AG04450 (cell line): Measurements from ENCODE around the gene BPHL. TPM values are rescaled to one million over a fixed set of nuclear protein-coding genes. Genes with fewer than 3 reads are reported as not detected.
"Not testable (repeated sequence)": the region's sequence is repeated elsewhere in the genome, so short reads cannot be mapped to it uniquely, and the experiment has no call there.

Source experiments
- CTCF ChIA-PET: fragments of 300-600, 350-600 bp; formaldehyde crosslinking; extraction: SDS; loops from one replicate; lab custom pipeline; 2022; ENCODE audit warnings: antibody characterized with exemption, inconsistent platforms; lab: Charles Lee
- POLR2A ChIA-PET: fragments of 350-600 bp; formaldehyde crosslinking; extraction: SDS; loops from one replicate; lab custom pipeline; 2021; ENCODE audit warnings: antibody characterized with exemption, inconsistent platforms; lab: Yijun Ruan, JAX
- DNase-seq: peaks from one replicate; pipeline ENCODE4 v3.0.0-alpha.2; 2011; ENCODE audit warnings: low read depth, low spot score
- H3K27ac ChIP-seq: one replicate; pipeline ENCODE4 v1.5.1; 2012; ENCODE audit warnings: low read depth, low read length, control low read depth
- H3K27me3 ChIP-seq: one replicate; pipeline ENCODE4 v1.6.0; 2012; ENCODE audit warnings: low read length; ENCODE audit not compliant: control insufficient read depth, insufficient read depth
- H3K4me3 ChIP-seq: 2 replicates; pipeline ENCODE4 v1.5.1; 2011; ENCODE audit warnings: mild to moderate bottlenecking, low read depth, low read length, control low read depth
- H3K9me3 ChIP-seq: 2 replicates; pipeline ENCODE4 v1.5.1; 2012; ENCODE audit warnings: low read length; ENCODE audit not compliant: control insufficient read depth, insufficient read depth
- polyA plus RNA-seq: library from polyadenylated mRNA; depleted of rRNA; stranded (reverse); fragments of >200 nt; gene quantifications from 2 replicates; pipeline ENCODE4 v1.2.3, GENCODE V29; 2011
- TF ChIP-seq, protein P1 (sequence below): IDR thresholded peaks from 2 replicates; pipeline ENCODE4 v1.5.1; 2011; ENCODE audit warnings: low read depth, low read length, control low read depth, inconsistent platforms

The BPHL gene
- polyA plus RNA-seq, 1 experiment: 24.4 TPM

DNA sequence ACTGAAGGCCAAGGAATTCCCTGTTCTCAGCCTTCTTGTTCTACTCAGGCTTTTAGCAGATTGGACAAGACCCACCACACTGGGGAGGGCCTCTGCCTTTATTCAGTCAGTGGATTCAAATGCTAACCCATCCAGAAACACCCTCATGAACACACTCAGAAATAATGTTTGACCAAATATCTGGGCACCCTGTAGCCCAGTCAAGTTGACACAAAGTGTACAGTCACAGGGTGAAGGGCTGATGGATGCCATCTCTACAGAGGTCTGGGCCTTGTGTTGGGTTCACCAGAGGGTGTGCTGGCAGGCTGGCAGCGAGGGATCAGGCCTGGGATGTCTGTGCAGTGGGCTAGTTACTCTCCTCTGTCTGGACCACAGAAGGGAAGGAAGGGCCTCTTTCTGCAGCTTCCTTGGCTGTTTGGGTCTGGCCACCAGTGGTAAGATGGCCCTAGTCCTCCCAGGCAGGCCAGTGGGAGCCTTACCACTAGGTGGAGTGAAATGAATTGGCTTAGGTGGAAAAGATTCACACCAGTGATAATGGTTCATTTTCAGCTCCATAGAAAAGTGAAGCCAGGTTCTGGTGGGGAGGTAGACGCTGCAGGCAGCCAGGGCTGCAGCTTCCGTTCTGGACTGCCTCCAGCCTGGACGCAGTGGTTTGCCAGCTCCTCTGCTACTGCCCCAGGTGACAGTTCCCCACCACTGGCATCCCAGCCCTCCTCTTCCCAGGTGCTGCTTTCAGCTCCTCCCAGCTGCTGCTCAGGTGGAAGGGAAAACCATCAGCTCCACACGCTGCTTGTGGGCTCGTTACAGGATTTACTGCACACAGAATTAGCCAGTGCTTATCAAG is 29.6 kb downstream of the BPHL start:
- no peaks in the 10 kb centered on the region for H3K27me3 ChIP-seq
- TF ChIP-seq, protein P1, sequence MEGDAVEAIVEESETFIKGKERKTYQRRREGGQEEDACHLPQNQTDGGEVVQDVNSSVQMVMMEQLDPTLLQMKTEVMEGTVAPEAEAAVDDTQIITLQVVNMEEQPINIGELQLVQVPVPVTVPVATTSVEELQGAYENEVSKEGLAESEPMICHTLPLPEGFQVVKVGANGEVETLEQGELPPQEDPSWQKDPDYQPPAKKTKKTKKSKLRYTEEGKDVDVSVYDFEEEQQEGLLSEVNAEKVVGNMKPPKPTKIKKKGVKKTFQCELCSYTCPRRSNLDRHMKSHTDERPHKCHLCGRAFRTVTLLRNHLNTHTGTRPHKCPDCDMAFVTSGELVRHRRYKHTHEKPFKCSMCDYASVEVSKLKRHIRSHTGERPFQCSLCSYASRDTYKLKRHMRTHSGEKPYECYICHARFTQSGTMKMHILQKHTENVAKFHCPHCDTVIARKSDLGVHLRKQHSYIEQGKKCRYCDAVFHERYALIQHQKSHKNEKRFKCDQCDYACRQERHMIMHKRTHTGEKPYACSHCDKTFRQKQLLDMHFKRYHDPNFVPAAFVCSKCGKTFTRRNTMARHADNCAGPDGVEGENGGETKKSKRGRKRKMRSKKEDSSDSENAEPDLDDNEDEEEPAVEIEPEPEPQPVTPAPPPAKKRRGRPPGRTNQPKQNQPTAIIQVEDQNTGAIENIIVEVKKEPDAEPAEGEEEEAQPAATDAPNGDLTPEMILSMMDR: no peak
- CTCF ChIA-PET: no interaction called here
- H3K4me3 ChIP-seq: no peak overlapping the region
- DNase-seq: no peak
- POLR2A ChIA-PET: interaction anchor here (1.0 kb wide), 1 partner anchor 9 kb away, joined by 3 read pairs; the partner anchor contains the start of gene TUBB2A
- H3K9me3 ChIP-seq: peaks cover 3% of the 10 kb centered on the region
- H3K27ac ChIP-seq: no peak overlapping the region

DNA sequence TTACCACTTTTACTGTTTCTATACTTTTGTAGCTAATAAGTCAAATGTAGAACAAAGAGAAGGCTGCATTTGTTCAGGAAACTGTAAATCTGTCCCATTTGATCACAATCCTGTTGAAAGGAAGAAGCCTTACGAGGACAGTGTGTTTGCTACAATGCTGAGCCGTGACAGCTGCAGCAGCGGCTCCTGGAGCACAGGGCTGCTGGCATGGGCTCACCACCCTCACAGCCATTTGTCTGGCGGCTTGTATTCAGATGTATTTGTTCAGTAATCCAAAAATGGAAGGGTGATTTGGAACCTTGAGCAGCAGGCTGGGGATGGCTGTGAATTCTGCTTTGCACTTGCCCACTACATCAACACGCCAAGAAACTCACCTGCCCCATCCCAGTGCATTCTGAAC is 33.2 kb downstream of the BPHL start:
- CTCF ChIA-PET: no interaction called here
- POLR2A ChIA-PET: no interaction called here
- H3K9me3 ChIP-seq: peaks cover 3% of the 10 kb centered on the region

DNA sequence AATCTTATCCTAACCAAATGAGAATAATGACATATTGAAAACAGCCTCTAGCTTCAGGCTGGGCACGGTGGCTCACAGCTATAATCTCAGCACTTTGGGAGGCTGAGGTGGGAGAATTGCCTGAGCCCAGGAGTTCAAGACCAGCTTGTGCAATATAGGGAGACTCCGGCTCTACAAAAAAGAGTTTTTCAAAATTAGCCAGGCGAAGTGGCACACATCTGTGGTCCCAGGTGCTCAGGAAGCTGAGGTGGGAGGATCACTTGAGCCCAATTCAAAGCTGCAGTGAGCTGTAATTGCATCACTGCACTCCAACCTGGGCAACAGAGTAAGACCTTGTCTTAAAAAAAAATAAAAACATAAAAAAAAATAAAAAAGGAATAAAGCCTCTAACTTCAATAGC is 34.2 kb downstream of the BPHL start:
- H3K27ac ChIP-seq: no peak overlapping the region
- TF ChIP-seq, protein P1: no peak
- ChIA-PET POLR2A (no interaction called here), CTCF (interaction anchor here (0.6 to 1.2 kb wide), 2 partner anchors 27 to 165 kb away, joined by 3 read pairs; no protein-coding TSS in a partner anchor)
- H3K27me3 ChIP-seq: no peaks in the 10 kb centered on the region
- peaks cover 3% of the 10 kb centered on the region for H3K9me3 ChIP-seq
- DNase-seq: no peak
- H3K4me3 ChIP-seq: no peak overlapping the region

More for the DNA sequence above, 33.2 kb downstream of the BPHL start:
- H3K27ac ChIP-seq: no peak overlapping the region
- H3K27me3 ChIP-seq: no peaks in the 10 kb centered on the region
- H3K4me3 ChIP-seq: no peak overlapping the region
- TF ChIP-seq, protein P1: no peak
- DNase-seq: no peak

GRCh38 chr6:3155416-3155815 is 36.9 kb downstream of the BPHL start:
- H3K27me3 ChIP-seq, H3K9me3 ChIP-seq, DNase-seq, H3K27ac ChIP-seq, CTCF ChIA-PET, POLR2A ChIA-PET: not testable (repeated sequence)
- peak overlapping the region; percentile 10; the same call in 1 of the 2 replicates for H3K4me3 ChIP-seq

DNA sequence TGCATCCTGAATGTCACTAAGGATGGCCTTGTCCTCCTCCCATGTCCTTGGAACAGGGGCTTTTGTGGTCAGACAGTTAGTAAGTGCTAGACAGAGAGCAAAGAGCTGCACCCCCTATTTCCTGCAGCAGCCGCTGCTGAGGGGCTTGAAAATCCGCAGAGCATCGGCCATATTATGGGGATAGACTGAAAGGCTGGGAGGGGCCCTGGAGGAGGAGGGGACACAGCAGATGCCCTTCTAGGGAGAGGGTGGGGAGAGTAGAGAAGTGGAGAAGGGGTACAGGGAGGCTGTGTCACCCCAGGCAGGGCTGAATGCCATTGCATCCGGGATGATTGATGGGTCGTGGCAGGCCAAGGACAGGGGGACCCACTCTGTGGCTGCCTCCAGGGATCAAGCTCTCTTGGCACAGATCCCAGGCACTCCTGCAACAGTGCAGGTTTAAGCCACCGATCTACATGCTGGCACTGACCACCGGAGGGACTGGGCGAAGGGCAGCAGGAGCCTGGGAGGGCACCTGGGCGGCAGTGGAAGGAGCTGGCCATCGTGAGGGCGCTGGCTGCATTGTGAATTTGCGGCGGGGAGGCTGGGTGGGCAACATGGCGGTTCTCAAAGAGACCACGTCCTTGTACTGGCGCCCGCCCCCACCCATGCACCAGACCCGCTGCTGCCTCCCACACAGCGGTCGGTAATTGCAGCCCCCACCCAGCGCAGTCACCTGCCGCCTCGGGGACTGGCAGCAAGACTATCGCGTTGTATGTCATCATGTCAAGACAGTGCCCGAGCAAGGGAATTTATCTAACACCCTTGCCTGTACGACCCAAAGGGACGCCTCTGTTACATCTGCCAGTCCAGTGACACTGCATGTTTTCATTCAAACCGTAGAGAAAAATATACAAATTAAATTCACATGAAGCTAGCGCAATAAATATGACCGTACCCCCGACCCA is 37.9 kb downstream of the BPHL start:
- H3K27ac ChIP-seq, H3K27me3 ChIP-seq, DNase-seq, H3K9me3 ChIP-seq: not testable (repeated sequence)
- ChIA-PET POLR2A (interaction anchor here (0.7 to 1.8 kb wide), 11 partner anchors 9 to 103 kb away, joined by 3 to 16 read pairs (median 5); partner anchors contain the start of genes BPHL and PSMG4), CTCF (interaction anchor here (0.6 to 1.6 kb wide), 12 partner anchors 9 to 813 kb away, joined by 3 to 14 read pairs (median 4); no protein-coding TSS in a partner anchor)
- peak overlapping the region; percentile 85 for H3K4me3 ChIP-seq
